ENCODE data around the gene ATP5MG.

Gene ATP5MG

DNA sequence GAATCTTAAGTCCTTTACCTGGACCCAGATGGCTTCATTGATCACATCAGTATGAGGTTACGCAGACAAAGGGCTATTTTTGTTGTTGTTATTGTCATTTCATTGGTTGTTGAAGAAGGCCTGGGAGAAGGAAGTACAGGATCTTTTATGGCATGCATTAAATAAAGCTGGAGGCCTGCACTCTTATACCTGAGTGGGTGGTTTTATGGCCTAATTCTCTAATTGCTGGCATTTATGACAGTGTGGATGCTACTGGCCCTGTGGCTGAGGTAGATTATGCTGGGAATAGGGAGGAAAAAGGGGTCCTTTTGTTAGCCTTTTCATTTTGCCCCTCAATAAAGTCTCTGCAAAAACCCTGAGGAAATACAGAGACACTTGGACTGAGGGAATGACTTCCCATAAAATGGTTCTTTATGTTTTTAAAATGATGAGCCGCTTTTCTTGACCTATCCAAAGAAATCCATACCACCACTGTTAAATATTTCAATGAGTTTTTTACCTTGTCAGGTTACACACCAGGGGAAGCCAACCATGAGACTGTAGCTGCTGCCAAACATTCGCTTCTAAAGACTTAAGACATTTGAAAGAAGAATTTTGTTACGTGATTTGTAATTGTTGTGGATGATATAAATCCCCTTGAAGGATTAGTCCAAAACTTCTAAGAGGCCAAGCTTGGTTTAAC is 41.6 kb downstream of the ATP5MG start:
- DNase-seq = no peak

DNA sequence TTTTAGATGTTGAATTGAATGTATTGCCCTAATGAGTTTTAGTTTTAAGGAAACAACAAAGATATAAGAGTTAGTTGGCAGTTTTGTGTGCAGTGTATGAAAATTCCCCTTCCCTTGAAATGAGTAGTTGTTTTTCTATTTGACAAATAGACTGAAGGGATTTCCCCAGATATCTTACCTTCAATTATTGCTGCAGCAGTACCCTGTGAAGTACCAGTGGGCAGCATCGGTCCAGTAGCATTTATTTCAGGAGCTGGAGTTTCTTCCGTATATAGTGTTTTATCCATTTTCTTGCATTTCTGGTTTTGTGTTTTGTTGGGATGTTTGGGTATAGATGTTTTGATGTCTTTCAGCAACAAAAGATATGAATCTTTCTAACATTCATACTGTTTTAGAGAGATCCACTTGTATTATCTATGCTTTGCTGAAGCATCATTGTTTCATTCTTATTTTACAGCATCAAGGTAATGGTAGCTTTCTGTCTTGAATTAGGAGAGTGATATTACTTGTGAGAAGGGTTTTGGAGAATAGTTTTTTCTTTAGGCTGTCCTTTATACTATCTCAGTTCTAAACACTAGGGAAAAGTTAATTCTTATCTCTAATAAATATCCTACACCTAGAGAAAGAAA is 42.3 kb downstream of the ATP5MG start:
- DNase-seq = no peak

DNA sequence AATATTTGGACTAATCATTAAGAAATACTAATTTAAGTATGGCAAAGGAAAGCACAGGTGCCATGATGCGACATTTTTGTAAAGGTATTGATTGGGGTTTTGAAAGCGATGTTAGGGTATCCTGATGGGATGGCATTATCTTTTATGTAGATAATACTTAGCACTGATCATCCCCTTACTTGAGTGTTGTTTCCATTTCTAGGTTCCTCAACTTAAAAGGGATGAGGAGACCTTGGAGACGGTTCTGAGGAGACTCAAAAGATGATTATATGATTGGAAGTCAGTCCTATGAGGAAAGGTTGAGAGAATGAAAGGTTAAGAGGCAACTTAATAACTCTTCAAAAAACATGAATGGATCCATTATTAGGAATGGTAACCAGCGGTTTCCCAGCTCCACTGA is 46.0 kb downstream of the ATP5MG start:
- DNase-seq = no peak

DNA sequence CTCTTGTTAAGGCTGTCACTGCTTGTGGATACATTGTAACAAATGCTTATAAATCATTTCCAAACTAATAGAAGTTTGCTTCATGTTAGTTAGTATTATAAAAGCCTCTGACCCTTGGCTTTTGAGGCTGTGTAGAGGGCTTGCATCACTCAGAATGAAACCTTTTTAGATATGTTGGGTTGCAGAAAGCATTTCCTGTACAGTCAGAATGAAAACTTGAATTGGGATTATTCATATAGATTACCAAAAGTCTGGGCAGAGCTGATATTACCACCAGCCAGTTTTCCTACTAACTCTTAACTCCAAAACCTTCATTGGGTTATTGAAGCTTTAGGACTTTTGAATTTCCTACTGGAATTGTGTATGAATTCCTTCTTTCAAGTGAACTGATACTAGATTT is 46.9 kb downstream of the ATP5MG start:
- no peak for DNase-seq

DNA sequence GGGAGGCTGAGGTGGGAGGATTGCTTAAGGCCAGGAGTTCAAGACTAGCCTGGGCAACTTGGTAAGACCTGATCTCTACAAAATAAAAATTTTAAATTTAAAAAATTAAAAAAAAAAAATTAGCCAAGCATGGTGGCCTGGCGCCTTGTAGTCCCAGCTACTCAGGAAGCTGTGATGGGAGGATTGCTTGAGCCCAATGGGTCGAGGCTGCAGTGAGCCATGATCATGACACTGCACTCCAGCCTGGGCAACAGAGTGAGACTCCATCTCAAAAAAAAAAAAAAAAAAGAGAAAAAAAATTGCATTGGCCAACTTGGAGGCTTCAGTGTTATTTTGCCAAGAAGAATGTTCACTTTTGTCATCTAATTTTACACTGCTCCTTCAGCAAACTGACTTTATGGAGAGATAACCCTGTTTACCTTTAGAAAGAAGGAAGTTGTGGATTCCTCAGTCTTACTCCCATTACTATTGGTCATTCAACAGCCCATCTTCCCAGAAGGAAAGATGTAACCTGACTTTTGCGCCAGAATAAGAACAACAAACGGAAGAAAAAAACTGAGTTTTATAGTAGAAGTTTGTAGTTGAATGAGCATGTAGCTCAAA is 48.0 kb downstream of the ATP5MG start:
- no peak for DNase-seq

DNA sequence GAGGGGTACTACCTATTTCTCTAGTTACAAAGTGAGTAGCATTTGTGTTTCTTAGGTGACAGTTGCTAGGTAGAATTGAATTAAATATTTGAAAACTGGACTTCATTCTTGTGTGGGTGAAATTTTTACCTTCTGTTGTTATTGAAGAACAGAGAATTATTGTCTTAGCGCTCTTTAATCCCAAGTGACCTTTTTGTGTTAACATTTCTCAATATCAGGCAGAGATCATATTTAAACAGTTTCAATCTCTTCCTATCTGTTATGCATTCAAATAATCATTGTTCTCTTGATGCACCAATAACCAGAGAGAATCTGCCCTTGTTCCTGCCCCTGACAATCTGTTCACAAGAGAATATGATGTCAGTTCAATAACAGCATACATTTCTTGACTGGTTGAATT is 49.0 kb downstream of the ATP5MG start:
- DNase-seq = no peak
